Fibroblast of lung (primary cell): ENCODE results near the gene ZFHX2. TPM values are rescaled to one million over a fixed set of nuclear protein-coding genes. Genes with fewer than 3 reads are reported as not detected.

Experiments used
- DNase-seq, 2 donors: peaks; one replicate each; pipeline versions ENCODE4 v3.0.0 to v3.0.0-alpha.2; 2010; ENCODE audit warnings: low read depth in 2 of 2
- H2AFZ ChIP-seq: 2 replicates; pipeline ENCODE4 v1.5.1; 2012; ENCODE audit warnings: low read length, control low read depth, inconsistent platforms
- H3K27ac ChIP-seq: 2 replicates; pipeline ENCODE4 v1.5.1; 2011; ENCODE audit warnings: low read length, control low read depth; ENCODE audit not compliant: insufficient read depth
- H3K27me3 ChIP-seq: 2 replicates; pipeline ENCODE4 v1.5.1; 2011; ENCODE audit warnings: mild to moderate bottlenecking, low read length; ENCODE audit not compliant: control insufficient read depth, insufficient read depth
- H3K36me3 ChIP-seq: 2 replicates; pipeline ENCODE4 v1.5.1; 2011; ENCODE audit warnings: low read length; ENCODE audit not compliant: control insufficient read depth, insufficient read depth
- H3K4me1 ChIP-seq: 2 replicates; pipeline ENCODE4 v1.5.1; 2011; ENCODE audit warnings: low read length; ENCODE audit not compliant: control insufficient read depth, insufficient read depth; ENCODE audit errors: extremely low read depth
- H3K4me2 ChIP-seq: 2 replicates; pipeline ENCODE4 v1.5.1; 2011; ENCODE audit warnings: low read length, control low read depth; ENCODE audit not compliant: insufficient read depth; ENCODE audit errors: extremely low read depth
- H3K4me3 ChIP-seq, 4 experiments: fragments of 200-600 bp in 1 of 4; sonication (generic) in 1 of 4; replicated peaks in 1 of 4; 2 replicates each; pipeline ENCODE4 v1.5.1; 2011 to 2016; ENCODE audit warnings: low read length in 4 of 4, low read depth in 3 of 4, mild to moderate bottlenecking in 3 of 4, control low read depth in 2 of 4, inconsistent platforms in 1 of 4, mixed read lengths in 1 of 4; ENCODE audit not compliant: insufficient read depth in 1 of 4; ENCODE audit errors: control extremely low read depth in 1 of 4
- H3K79me2 ChIP-seq: 2 replicates; pipeline ENCODE4 v1.5.1; 2012; ENCODE audit warnings: mild to moderate bottlenecking, low read length, inconsistent platforms; ENCODE audit not compliant: control insufficient read depth, insufficient read depth
- H3K9ac ChIP-seq: 2 replicates; pipeline ENCODE4 v1.5.1; 2011; ENCODE audit warnings: mild to moderate bottlenecking, low read length, control low read depth; ENCODE audit not compliant: insufficient read depth
- H3K9me3 ChIP-seq: 2 replicates; pipeline ENCODE4 v1.5.1; 2012; ENCODE audit warnings: low read depth, low read length; ENCODE audit not compliant: control insufficient read depth, insufficient read depth
- H4K20me1 ChIP-seq: 2 replicates; pipeline ENCODE4 v1.5.1; 2011; ENCODE audit warnings: low read length; ENCODE audit not compliant: control insufficient read depth, insufficient read depth; ENCODE audit errors: extremely low read depth
- CTCF ChIP-seq, 2 donors: IDR thresholded peaks in 1 of 2; conservative IDR thresholded peaks in 1 of 2; 1 replicate in 1 of 2; 2 replicates in 1 of 2; pipeline ENCODE4 v1.5.1; 2011 to 2012; ENCODE audit warnings: low read length in 2 of 2, control low read depth in 1 of 2, inconsistent platforms in 1 of 2, low read depth in 1 of 2, mild to moderate bottlenecking in 1 of 2
- EZH2 ChIP-seq: IDR thresholded peaks from 2 replicates; pipeline ENCODE4 v1.5.1; 2012; ENCODE audit warnings: low read length, control low read depth, mild to moderate bottlenecking; ENCODE audit errors: missing control alignments
- polyA plus RNA-seq, 2 donors: library from polyadenylated mRNA; depleted of rRNA in 1 of 2; stranded (reverse) in 1 of 2; unstranded in 1 of 2; fragments of >200 nt; gene quantifications; 2 replicates each; pipeline ENCODE4 v1.2.1, GENCODE V29; 2011 to 2012; ENCODE audit warnings: missing spikeins in 1 of 2
- total RNA-seq: library from RNA; depleted of rRNA; stranded (reverse); fragments of >200 nt; gene quantifications from 2 replicates; pipeline ENCODE4 v1.2.1, GENCODE V29; 2014

Gene ZFHX2
- total and polyA plus RNA-seq, 2 donors (not counting 1 experiment from before 2014, with no cell fraction given): 0.33 TPM; not detected in 1

GRCh38 chr14:23546450-23547035 lies 5.0 kb downstream of the ZFHX2 start:
- TF ChIP-seq EZH2 (no peak), CTCF (conservative IDR thresholded peaks at IDR 0.05 in 1 of 2, IDR thresholded peaks at IDR 0.05 in 1 of 2; ENCODE audit: low read depth in 1 of 2, low read length in 2 of 2) (no peak)
- no peak overlapping the region for H3K9ac ChIP-seq
- no peaks in the 10 kb centered on the region for H3K9me3 ChIP-seq
- DNase-seq: no peak
- H3K79me2 ChIP-seq: no peaks in the 10 kb centered on the region
- no peak overlapping the region for H2AFZ ChIP-seq
- H4K20me1 ChIP-seq: no peaks in the 10 kb centered on the region
- H3K4me1 ChIP-seq: no peaks in the 10 kb centered on the region
- peaks cover 14% of the 10 kb centered on the region for H3K27me3 ChIP-seq
- no peak overlapping the region for H3K4me3 ChIP-seq
- no peak overlapping the region for H3K4me2 ChIP-seq
- no peaks in the 10 kb centered on the region for H3K36me3 ChIP-seq
- H3K27ac ChIP-seq: no peak overlapping the region

DNA sequence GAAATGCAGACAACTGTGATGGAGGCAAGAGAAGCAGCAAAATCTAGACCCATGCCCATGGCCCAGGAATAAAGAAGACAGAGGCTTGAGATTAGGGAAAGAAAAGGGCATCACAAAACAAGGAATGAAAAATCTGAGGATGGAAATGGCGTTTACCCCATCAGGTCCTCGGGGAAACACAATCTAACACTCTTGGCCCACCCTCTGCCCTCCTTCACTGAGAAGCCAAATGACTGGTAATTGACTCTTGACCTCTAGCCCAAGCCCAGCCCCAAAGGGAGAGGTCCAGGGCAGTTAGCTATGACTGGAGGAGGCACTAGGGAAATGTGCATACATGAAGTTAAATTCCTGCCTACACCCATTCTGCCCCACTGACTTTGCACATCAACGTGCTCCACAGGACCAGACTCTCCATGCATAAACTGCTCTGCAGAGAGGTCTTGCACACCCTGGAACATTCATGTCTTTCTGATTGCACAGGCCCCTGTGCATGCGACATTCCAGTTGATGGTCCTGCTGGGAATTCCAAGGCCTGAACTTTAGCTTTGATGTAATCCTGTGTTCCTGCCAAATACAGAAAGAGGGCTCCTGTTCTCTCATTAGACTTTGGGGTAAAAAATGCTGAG lies 5.7 kb downstream of the ZFHX2 start:
- Histone ChIP-seq H3K9ac (no peak overlapping the region), H3K4me1 (no peaks in the 10 kb centered on the region), H3K79me2 (no peaks in the 10 kb centered on the region), H3K4me3 (no peak overlapping the region), H3K9me3 (no peaks in the 10 kb centered on the region), H3K27ac (no peak overlapping the region), H2AFZ (no peak overlapping the region), H4K20me1 (no peaks in the 10 kb centered on the region), H3K36me3 (no peaks in the 10 kb centered on the region), H3K4me2 (no peak overlapping the region), H3K27me3 (peaks cover 14% of the 10 kb centered on the region)
- TF ChIP-seq EZH2 (no peak), CTCF (conservative IDR thresholded peaks at IDR 0.05 in 1 of 2, IDR thresholded peaks at IDR 0.05 in 1 of 2; ENCODE audit: low read depth in 1 of 2, low read length in 2 of 2) (no peak)
- no peak for DNase-seq

DNA sequence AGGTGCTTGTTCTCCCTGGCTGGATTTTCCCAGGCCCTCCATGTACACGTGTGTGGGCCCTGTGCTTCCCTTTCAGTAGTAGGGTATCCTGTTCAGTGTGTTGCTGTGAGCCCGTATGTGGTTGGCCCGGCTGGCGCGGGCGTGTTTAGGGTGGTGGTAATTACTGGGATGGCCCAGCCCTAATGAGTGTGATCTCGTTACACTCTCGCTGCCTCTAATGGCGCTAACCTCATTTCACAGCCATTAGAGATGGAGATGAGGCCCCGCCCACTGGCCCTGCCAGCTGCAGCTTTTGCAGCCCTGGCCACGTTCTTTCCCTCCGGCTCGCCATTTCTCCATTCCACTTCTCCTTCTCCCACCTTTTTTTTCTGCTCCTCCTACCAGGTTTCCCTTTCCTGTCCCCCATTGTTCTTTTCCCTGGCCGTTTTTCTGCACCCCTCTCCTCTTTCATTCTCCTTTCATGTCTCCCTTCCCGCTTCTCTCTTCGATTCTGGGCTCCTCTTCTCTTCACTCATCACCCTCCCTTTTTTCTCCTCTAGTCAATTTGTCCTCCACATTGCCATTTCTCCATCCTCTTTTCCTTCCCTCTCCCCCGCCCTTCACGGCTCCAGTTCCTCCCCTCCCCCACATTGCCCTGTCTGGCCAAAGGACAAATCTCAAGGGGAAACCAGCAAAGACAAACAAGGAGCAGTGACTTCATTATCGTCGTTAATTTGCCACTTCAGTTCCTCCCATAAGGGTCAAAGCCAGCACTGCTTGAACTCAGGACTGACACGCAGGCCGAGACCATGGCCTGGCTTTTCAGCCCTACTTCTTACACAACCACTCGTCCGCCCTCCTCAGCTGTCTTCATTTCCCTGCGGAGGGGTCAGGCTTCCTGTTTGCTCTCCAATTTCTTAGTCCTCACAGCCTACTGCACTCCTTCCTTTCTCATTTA lies 6.8 kb downstream of the ZFHX2 start:
- H2AFZ ChIP-seq: no peak overlapping the region

More for the DNA sequence above, 6.8 kb downstream of the ZFHX2 start:
- H3K4me2 ChIP-seq: no peak overlapping the region
- H3K4me1 ChIP-seq: no peaks in the 10 kb centered on the region
- DNase-seq: no peak
- no peaks in the 10 kb centered on the region for H3K36me3 ChIP-seq
- H3K9ac ChIP-seq: no peak overlapping the region
- H3K27ac ChIP-seq: no peak overlapping the region
- H4K20me1 ChIP-seq: no peaks in the 10 kb centered on the region
- peaks cover 6% of the 10 kb centered on the region for H3K27me3 ChIP-seq
- H3K4me3 ChIP-seq: no peak overlapping the region
- TF ChIP-seq EZH2 (no peak), CTCF (conservative IDR thresholded peaks at IDR 0.05 in 1 of 2, IDR thresholded peaks at IDR 0.05 in 1 of 2; ENCODE audit: low read depth in 1 of 2, low read length in 2 of 2) (no peak)
- no peaks in the 10 kb centered on the region for H3K79me2 ChIP-seq
- H3K9me3 ChIP-seq: no peaks in the 10 kb centered on the region
